BE2C (cell line): ENCODE measurements around the gene ZDHHC4.
"Not testable (repeated sequence)": the region's sequence is repeated elsewhere in the genome, so short reads cannot be mapped to it uniquely, and the experiment has no call there.

Experiments used
- DNase-seq: peaks from one replicate; pipeline ENCODE4 v3.0.0-alpha.2; 2020
- H3K27me3 ChIP-seq: fragments of 250-450 bp; sonication (Bioruptor Pico); 2 replicates; pipeline ENCODE4 v1.5.1; 2020; ENCODE audit warnings: mild to moderate bottlenecking
- H3K36me3 ChIP-seq: fragments of 250-450 bp; sonication (Bioruptor Pico); 2 replicates; pipeline ENCODE4 v1.5.1; 2020; ENCODE audit warnings: mild to moderate bottlenecking
- H3K4me1 ChIP-seq: fragments of 250-450 bp; sonication (Bioruptor Pico); 2 replicates; pipeline ENCODE4 v1.5.1; 2020
- H3K4me3 ChIP-seq: 2 replicates; pipeline ENCODE4 v1.5.1; 2011; ENCODE audit warnings: low read depth, low read length
- H3K9me3 ChIP-seq: fragments of 250-450 bp; sonication (Bioruptor Pico); 2 replicates; pipeline ENCODE4 v1.5.1; 2020
- CTCF ChIP-seq: IDR thresholded peaks from 2 replicates; pipeline ENCODE4 v1.5.1; 2012; ENCODE audit warnings: mild to moderate bottlenecking, low read depth, low read length

ZDHHC4 gene

GRCh38 chr7:6565655-6566054 lies 11.6 kb upstream of the ZDHHC4 start:
- no peaks in the 10 kb centered on the region for H3K4me1 ChIP-seq
- no peak for DNase-seq
- TF ChIP-seq CTCF = no peak
- H3K27me3 ChIP-seq = peaks cover 14% of the 10 kb centered on the region
- no peaks in the 10 kb centered on the region; the same call in 1 of the 2 replicates for H3K9me3 ChIP-seq
- no peaks in the 10 kb centered on the region for H3K36me3 ChIP-seq
- no peak overlapping the region for H3K4me3 ChIP-seq

- no peak for DNase-seq
- Histone ChIP-seq H3K36me3 (no peaks in the 10 kb centered on the region), H3K4me1 (no peaks in the 10 kb centered on the region), H3K9me3 (no peaks in the 10 kb centered on the region; the same call in 1 of the 2 replicates), H3K27me3 (peaks cover 14% of the 10 kb centered on the region), H3K4me3 (no peak overlapping the region)
- TF ChIP-seq CTCF = no peak
Observed at GRCh38 chr7:6567886-6568285, 9.4 kb upstream of the ZDHHC4 start.

- no peaks in the 10 kb centered on the region for H3K36me3 ChIP-seq
- no peak for TF ChIP-seq CTCF
- no peaks in the 10 kb centered on the region for H3K9me3 ChIP-seq
- no peak overlapping the region for H3K4me3 ChIP-seq
- no peaks in the 10 kb centered on the region for H3K27me3 ChIP-seq
- H3K4me1 ChIP-seq = no peaks in the 10 kb centered on the region
- DNase-seq = no peak
Observed at GRCh38 chr7:6571160-6571779, 6.0 kb upstream of the ZDHHC4 start.

- no peaks in the 10 kb centered on the region for H3K27me3 ChIP-seq
- H3K9me3 ChIP-seq = no peaks in the 10 kb centered on the region
- no peaks in the 10 kb centered on the region for H3K36me3 ChIP-seq
- H3K4me1 ChIP-seq = no peaks in the 10 kb centered on the region
- TF ChIP-seq CTCF = no peak
- H3K4me3 ChIP-seq = no peak overlapping the region
- no peak for DNase-seq
Observed at GRCh38 chr7:6575281-6576023, 1.8 kb upstream of the ZDHHC4 start.

GRCh38 chr7:6576024-6576866 lies 1.0 kb upstream of the ZDHHC4 start:
- no peaks in the 10 kb centered on the region; the same call in none of the 2 replicates for H3K36me3 ChIP-seq
- no peaks in the 10 kb centered on the region for H3K4me1 ChIP-seq
- H3K27me3 ChIP-seq = no peaks in the 10 kb centered on the region
- DNase-seq = peak; percentile 27
- peak; percentile 17; the same call in 1 of the 2 replicates for TF ChIP-seq CTCF
- no peaks in the 10 kb centered on the region for H3K9me3 ChIP-seq
- H3K4me3 ChIP-seq = peak overlapping the region; percentile 80

- not testable (repeated sequence) for H3K9me3 ChIP-seq, H3K4me1 ChIP-seq, DNase-seq, H3K36me3 ChIP-seq, H3K27me3 ChIP-seq
- peak overlapping the region; percentile 80 for H3K4me3 ChIP-seq
Observed at GRCh38 chr7:6576867-6577368, 336 bp upstream of the ZDHHC4 start.
